Measurements from ENCODE around the gene CCDC183. TPM values are rescaled to one million over a fixed set of nuclear protein-coding genes. Genes with fewer than 3 reads are reported as not detected.
"Not testable (repeated sequence)": the region's sequence is repeated elsewhere in the genome, so short reads cannot be mapped to it uniquely, and the experiment has no call there.

Gene CCDC183
- total RNA-seq, 4 donors from 2014 or later: 1.4 to 3.4 (median 2.0) TPM; not detected in 1

DNA sequence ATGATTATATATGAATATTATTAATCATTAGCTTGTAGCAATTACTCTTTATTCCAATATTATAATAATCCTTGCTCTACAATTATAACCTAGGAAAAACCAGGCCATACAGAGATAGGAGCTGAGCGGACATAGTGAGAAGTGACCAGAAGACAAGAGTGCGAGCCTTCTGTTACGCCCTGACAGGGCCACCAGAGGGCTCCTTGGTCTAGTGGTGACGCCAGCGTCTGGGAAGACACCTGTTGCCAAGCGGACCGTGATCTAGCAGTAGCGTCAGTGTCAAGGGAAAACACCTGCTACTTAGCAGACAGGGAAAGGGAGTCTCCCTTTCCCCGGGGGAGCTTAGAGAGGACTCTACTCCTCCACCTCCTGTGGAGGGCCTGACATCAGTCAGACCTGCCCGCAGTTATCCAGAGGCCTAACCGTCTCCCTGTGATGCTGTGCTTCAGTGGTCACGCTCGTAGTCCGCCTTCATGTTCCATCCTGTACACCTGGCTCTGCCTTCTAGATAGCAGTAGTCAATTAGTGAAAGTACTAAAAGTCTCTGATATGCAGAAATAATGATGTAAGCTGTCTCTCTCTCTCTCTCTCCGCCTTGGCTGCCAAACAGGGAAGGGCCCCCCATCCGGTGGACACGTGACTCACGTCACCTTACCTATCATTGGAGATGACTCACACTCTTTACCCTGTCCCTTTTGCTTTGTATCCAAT lies 29.6 kb upstream of the CCDC183 start:
- not testable (repeated sequence) for H3K4me3 ChIP-seq
- 79 to 95% methylated on average over 6 to 10 of the region's 18 CpGs for WGBS, 2 donors (ENCODE audit: low coverage in 1 of 2)

DNA sequence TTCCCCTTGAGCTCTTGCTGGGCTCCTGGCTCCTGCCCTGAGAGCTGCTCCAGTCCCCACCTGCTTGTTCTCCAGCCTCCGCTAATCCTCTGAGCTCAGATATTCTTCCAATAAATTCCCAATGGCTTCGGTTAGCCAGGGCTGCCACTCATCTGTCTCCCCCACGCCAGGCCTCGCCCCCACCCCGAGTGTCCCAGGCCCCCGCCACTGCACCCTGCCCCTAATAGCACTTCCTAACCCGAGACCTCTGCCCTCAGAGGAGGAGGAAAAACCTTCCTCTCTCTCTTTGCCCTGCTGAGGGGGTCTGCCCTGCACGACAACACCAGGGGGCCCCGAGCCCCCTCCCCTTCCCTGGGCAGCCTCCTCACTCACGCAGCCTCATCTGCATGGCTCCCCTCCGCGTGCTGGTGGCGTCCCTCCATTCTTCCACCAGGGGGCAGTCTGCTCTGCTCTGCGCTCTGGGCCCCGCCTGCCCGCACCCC lies 26.4 kb upstream of the CCDC183 start:
- TF ChIP-seq, protein P1, sequence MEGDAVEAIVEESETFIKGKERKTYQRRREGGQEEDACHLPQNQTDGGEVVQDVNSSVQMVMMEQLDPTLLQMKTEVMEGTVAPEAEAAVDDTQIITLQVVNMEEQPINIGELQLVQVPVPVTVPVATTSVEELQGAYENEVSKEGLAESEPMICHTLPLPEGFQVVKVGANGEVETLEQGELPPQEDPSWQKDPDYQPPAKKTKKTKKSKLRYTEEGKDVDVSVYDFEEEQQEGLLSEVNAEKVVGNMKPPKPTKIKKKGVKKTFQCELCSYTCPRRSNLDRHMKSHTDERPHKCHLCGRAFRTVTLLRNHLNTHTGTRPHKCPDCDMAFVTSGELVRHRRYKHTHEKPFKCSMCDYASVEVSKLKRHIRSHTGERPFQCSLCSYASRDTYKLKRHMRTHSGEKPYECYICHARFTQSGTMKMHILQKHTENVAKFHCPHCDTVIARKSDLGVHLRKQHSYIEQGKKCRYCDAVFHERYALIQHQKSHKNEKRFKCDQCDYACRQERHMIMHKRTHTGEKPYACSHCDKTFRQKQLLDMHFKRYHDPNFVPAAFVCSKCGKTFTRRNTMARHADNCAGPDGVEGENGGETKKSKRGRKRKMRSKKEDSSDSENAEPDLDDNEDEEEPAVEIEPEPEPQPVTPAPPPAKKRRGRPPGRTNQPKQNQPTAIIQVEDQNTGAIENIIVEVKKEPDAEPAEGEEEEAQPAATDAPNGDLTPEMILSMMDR (IDR thresholded peaks at IDR 0.05): peak in 3 of 4 experiments; percentile 13 to 62 (median 38)
- TF ChIP-seq POLR2A (IDR thresholded peaks at IDR 0.05): no peak
- TF ChIP-seq EP300 (IDR thresholded peaks at IDR 0.05): no peak
- no peak for TF ChIP-seq POLR2AphosphoS5 (IDR thresholded peaks at IDR 0.05)

More for the DNA sequence above, 29.6 kb upstream of the CCDC183 start:
- peaks cover 0 to 11% (median 0%) of the 10 kb centered on the region in 3 donors for H3K4me1 ChIP-seq
- not testable (repeated sequence) for ATAC-seq, H3K9me3 ChIP-seq, H3K36me3 ChIP-seq, H3K27ac ChIP-seq
- peaks cover 56% of the 10 kb centered on the region for H3K27me3 ChIP-seq
- TF ChIP-seq, protein P1 (IDR thresholded peaks at IDR 0.05): peak in 2 of 4 experiments; percentile 16 to 35

DNA sequence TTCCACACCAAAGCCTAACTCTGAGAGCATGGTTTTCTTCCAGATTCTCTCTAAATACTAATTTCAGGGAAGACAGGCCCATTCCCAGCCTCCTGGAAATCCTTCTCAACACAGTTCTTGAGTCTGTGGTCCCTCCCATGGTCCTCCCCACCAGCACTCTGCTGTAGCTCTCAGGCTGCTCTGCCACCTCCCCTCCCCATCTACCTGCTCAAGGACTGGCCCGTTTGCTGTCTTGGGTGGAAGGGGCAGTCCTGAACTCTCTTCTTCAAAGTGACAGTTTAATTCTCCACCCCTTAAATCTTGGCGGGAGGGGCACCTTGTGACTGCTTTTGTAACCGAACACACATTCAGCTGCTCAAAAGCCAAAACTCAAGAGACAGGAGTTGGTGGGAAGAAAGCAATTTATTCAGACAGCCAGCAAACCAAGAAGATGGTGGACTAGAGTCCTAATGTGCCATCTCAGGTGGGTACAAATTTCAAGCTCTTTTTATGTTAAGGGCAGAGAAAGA lies 24.2 kb upstream of the CCDC183 start:
- TF ChIP-seq POLR2A (IDR thresholded peaks at IDR 0.05): no peak
- TF ChIP-seq EP300 (IDR thresholded peaks at IDR 0.05): no peak
- H3K4me1 ChIP-seq: peaks cover 0 to 4% (median 0%) of the 10 kb centered on the region in 3 donors
- H3K27ac ChIP-seq: no peak overlapping the region
- peaks cover 0 to 3% (median 0%) of the 10 kb centered on the region in 3 donors for H3K9me3 ChIP-seq
- WGBS, 2 donors (ENCODE audit: low coverage in 1 of 2): 43 to 100% methylated on average over 1 to 3 of the region's 3 CpGs
- no peak for ATAC-seq
- H3K36me3 ChIP-seq: no peaks in the 10 kb centered on the region
- H3K27me3 ChIP-seq: peaks cover 13% of the 10 kb centered on the region
- H3K4me3 ChIP-seq: no peak overlapping the region

More for the DNA sequence above, 26.4 kb upstream of the CCDC183 start:
- no peak for ATAC-seq
- WGBS, 2 donors (ENCODE audit: low coverage in 1 of 2): 20% methylated on average over 1 of the region's 16 CpGs; no CpG with 5 or more reads in 1 of the 2 donors
- peaks cover 25% of the 10 kb centered on the region for H3K27me3 ChIP-seq
- H3K36me3 ChIP-seq: no peaks in the 10 kb centered on the region
- H3K4me3 ChIP-seq: no peak overlapping the region
- peaks cover 0 to 3% (median 0%) of the 10 kb centered on the region in 3 donors for H3K9me3 ChIP-seq
- H3K4me1 ChIP-seq: peaks cover 0 to 4% (median 0%) of the 10 kb centered on the region in 3 donors
- H3K27ac ChIP-seq: no peak overlapping the region

DNA sequence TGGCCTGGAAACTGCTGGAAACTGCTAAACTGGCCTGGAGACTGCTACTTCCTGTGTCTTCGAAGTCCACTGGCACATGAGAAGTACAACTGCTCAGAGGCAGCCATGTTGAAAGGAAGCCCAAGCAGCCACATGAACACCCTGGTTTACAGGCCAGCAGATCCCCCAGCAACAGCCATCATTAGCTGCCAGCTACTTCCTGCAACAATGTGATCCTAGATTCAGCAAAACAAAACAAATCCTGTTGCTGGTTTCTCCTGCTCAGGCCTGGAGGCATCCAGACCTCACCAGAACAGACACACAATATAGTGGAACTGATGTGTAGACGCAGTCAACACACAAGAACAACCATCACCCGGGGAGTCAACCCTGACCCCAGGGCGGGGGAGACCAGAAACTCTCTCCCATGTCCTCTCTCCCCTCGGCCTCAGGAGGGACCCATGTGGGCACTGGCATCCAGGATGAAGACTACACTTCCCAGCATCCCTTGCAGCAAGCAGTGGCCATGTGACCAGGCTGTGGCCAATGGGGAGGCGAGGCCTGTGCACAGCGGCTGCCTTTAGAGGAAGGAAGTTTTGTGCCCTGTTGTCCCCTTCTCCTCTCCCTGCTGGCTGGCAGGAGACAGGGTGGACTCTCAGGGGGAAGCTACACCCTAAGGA lies 22.6 kb upstream of the CCDC183 start:
- ATAC-seq: no peak
- no peak overlapping the region for H3K4me3 ChIP-seq
- WGBS, 2 donors (ENCODE audit: low coverage in 1 of 2): 60% methylated on average over 1 of the region's 7 CpGs; no CpG with 5 or more reads in 1 of the 2 donors
- H3K36me3 ChIP-seq: no peaks in the 10 kb centered on the region
- H3K4me1 ChIP-seq: peaks cover 0 to 4% (median 0%) of the 10 kb centered on the region in 3 donors
- peaks cover 0 to 3% (median 0%) of the 10 kb centered on the region in 3 donors for H3K9me3 ChIP-seq
- TF ChIP-seq POLR2AphosphoS5 (IDR thresholded peaks at IDR 0.05) (no peak), POLR2A (IDR thresholded peaks at IDR 0.05) (no peak), EP300 (IDR thresholded peaks at IDR 0.05) (no peak)
- TF ChIP-seq, protein P1 (IDR thresholded peaks at IDR 0.05): no peak
- no peaks in the 10 kb centered on the region for H3K27me3 ChIP-seq
- no peak overlapping the region for H3K27ac ChIP-seq

DNA sequence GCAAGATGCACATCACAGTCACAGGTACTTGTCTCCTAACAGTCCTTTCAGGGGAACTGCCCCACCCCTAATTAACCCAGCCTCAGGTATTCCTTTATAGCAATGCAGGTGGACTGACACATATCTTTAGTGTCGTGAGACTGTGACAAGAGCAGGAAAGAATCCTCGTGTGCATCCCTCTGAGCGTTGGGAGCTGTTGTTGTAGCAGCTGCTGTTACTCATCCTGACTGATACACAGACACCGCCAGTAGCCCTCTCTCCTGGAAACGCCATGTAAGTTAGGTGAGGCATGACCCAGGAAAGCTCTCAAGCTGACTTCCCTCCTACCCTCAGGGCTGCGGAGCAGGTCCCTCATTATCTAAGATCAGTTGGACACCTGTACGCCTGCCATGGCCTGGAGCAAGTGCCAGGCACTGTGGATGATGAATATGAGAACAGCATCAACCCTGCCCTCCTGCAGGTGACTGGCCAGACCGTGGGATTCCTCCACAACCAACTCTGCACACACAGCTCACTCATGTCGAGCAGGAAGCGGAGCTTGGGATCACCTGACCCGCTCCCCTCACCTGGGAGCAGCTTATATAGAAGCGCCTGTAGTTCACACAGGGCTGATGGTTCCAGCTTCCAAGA lies 21.6 kb upstream of the CCDC183 start:
- Histone ChIP-seq H3K4me1 (peaks cover 0 to 4% (median 0%) of the 10 kb centered on the region in 3 donors), H3K4me3 (no peak overlapping the region), H3K36me3 (no peaks in the 10 kb centered on the region), H3K27me3 (no peaks in the 10 kb centered on the region), H3K9me3 (peaks cover 0 to 3% (median 0%) of the 10 kb centered on the region in 3 donors), H3K27ac (no peak overlapping the region)
- no peak for ATAC-seq
- TF ChIP-seq EP300 (IDR thresholded peaks at IDR 0.05) (no peak), POLR2AphosphoS5 (IDR thresholded peaks at IDR 0.05) (no peak), POLR2A (IDR thresholded peaks at IDR 0.05) (no peak)
- TF ChIP-seq, protein P1 (IDR thresholded peaks at IDR 0.05): no peak
- 93 to 100% methylated on average over 2 to 3 of the region's 12 CpGs for WGBS, 2 donors (ENCODE audit: low coverage in 1 of 2)

Measured in gastroesophageal sphincter (tissue), 4 donors.